ENCODE results near the gene MAL.

Gene MAL

GRCh38 chr2:95041060-95041823 lies 15.7 kb downstream of the MAL start:
- H3K27ac ChIP-seq: no peak overlapping the region
- no peak for TF ChIP-seq CTCF (conservative IDR thresholded peaks at IDR 0.05)

GRCh38 chr2:95041824-95042442 lies 16.4 kb downstream of the MAL start:
- no peak overlapping the region for H3K27ac ChIP-seq
- no peak for TF ChIP-seq CTCF (conservative IDR thresholded peaks at IDR 0.05)

- H3K27ac ChIP-seq: no peak overlapping the region
- no peak; the same call in 1 of the 2 replicates for TF ChIP-seq CTCF (conservative IDR thresholded peaks at IDR 0.05)
Observed at GRCh38 chr2:95042472-95043271, 17.2 kb downstream of the MAL start.

- H3K27ac ChIP-seq: no peak overlapping the region
- TF ChIP-seq CTCF (conservative IDR thresholded peaks at IDR 0.05): no peak
Observed at GRCh38 chr2:95043300-95044093, 18.0 kb downstream of the MAL start.

GRCh38 chr2:95044601-95045000 lies 19.1 kb downstream of the MAL start:
- H3K27ac ChIP-seq: no peak overlapping the region
- no peak for TF ChIP-seq CTCF (conservative IDR thresholded peaks at IDR 0.05)

GRCh38 chr2:95046371-95047112 lies 21.0 kb downstream of the MAL start:
- no peak overlapping the region for H3K27ac ChIP-seq
- TF ChIP-seq CTCF (conservative IDR thresholded peaks at IDR 0.05): no peak
